OCI-M1 (cell line): ENCODE data around the gene GPRC5D.

Experiments
- DNase-seq: peaks from one replicate; lab custom pipeline; 2025; lab: John Stamatoyannopoulos, UW

GPRC5D gene

DNA sequence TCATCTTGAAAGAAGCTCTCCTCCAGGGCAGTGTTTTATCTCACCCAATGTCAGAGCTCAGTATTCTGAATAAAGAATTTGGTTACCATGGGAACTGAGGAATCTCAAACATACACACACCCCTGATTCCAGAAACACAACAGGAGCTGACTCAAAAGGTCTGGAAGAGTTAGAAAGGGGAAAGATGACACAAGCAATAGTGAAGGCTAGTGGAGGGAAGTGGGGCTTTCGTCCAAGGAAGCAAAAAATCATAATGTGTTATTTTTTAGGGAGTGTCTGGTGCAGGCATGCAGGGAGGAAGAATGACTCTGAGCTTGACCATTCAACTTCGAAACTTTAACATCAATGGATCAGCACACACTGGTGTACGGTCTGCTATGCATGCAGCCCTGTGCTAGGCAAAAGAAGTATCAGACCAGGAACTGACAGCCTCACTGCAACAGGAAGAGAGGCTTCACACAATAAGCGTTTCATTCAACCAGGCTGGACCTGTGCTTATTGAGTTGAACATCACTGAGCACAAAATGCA, 27.8 kb upstream of the GPRC5D start:
- DNase-seq = no peak

DNA sequence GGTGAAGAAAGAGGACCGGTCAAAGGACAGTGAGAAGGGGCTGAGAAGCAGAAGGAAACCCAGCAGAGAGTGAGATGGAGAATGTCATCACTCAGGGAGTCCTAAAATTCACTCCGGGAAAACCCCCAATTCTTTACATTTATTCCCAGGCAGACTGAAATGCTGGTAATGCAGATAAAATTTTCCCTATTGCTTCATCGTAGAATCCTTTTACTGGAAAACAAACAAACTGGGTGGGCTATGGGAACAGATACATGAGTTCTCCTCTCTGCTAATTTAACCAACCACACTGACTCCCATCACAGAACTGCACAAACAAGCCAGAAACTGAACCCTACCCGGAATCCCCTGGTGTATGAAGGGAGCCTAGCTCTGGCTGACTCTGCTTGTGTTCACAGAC, 27.2 kb upstream of the GPRC5D start:
- DNase-seq = no peak

DNA sequence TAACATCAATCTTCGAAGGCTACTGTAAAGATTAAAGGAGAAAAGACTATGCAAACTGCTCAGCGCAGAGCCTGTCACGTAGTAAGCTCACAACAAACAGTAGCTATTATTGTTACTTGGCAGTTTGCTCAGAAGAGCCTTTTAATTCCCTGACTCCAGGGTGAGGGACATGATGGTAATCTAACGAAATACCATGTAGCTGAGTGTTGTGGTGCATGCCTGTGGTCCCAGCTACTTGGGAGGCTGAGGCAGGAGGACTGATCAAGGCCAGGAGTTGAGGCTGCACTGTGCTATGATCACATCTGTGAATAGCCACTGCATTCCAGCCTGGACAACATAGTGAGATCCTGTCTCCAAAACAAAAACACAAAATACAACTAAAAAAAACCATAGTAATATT, 25.3 kb upstream of the GPRC5D start:
- DNase-seq = no peak

DNA sequence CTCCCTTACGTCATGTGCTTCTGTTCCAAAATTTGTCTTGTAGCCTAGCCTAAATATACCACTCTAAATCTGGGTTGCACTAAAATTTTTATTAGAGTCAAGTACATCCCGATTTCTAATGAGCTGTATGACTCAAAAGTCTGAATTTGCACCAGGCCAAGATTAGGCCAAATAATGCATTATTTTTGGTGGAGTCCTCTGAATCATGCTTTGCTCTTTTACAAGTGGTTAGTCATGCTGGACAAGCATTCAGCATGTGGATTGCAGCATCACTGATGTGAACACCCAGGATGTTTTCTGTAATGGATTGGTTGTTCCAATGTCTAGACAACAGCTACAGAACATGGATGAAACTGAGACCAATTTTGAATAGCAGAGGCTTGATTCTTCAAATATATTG, 24.4 kb upstream of the GPRC5D start:
- DNase-seq = no peak

DNA sequence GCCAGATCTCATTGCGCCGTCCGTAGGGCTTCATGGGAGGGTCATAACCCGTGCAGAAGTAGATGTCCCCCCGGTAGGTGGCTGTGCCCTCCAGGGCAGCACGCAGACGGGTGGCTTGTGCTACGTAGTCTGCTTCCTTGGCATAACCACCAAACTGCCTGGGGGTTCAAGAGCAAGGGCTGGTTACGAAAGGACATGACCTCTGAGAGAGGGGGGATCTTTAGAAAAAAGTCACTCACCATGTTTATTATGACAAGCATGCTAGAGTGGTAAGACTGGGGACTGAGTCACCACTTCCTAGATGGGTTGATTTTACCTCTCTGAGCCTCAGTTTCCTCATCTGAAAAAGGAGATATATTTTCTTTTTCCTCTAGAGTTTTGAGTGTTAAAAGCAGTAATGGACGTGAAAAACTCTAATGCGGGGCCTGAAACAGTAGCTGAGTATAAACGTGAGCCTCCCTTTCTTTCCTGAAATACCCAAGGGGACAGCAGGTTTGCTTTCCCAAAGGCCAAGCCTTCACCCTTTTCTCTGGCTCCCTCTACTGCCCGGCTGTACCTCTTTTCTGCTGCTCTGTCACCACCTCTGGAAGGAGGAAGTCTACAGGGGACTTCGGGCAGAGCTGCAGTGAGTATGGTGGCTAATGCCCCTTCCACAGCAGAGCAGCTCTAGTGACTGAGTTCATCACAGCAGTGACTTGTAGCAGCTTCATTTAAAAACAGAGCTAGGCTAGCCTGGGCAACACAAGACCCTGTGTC, 23.5 kb upstream of the GPRC5D start:
- DNase-seq = peak; percentile 70

DNA sequence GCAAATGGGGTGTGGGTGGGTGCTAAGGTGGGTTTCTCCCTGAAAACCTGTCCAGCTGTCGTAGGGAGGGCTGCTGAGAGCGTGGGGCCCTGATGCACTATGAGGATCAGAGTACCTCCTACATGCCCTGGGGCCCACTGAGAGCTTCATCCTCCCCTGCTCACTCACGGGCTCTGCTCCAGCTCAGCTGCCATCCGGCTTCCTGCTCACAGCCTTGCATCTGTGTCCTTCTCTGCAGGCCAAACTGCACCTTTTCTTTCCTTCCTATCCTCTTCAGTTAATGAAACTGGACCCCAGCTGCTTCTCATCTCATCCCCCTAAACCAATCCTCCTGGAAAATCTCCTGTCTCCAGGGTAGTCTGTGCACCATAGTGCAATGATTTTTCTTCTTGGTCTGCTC, 22.2 kb upstream of the GPRC5D start:
- no peak for DNase-seq

DNA sequence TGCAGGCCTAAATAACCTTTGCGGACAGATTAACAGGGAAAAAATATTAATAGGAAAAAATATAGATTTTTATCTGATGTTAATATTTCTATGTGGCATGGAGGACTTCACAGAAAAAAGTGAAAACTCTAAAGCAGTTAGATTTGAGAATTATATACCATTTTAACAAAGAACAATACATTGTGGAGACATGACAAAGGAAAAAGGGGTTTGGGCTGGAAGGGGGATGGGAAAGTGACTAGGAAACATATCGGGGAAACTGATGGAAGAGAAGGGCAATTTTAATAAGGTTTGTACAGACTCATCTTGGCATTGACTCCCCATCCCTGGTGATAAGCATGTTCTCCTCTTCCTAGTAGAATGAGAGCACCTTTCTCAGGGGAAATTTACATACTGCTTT, 21.0 kb upstream of the GPRC5D start:
- no peak for DNase-seq

DNA sequence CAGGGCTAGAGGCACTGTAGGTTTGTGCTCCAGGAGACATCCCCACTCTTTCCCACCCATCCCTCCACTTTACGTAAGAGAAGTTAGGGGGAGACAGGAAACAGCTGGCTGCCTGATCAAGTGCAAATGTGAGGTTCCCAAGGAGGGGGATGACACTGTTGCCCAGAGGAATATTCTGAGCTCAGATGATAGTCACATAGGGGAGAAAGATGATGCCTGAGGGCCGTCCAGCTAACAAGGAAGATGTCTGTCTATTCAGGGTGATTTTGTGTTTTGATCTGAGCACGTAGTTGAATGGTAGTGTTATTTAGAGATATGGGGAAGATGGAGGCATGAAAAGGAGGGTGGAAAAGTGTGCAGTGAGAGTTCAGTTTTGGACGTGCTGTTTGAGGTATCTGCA, 13.9 kb upstream of the GPRC5D start:
- DNase-seq = no peak

DNA sequence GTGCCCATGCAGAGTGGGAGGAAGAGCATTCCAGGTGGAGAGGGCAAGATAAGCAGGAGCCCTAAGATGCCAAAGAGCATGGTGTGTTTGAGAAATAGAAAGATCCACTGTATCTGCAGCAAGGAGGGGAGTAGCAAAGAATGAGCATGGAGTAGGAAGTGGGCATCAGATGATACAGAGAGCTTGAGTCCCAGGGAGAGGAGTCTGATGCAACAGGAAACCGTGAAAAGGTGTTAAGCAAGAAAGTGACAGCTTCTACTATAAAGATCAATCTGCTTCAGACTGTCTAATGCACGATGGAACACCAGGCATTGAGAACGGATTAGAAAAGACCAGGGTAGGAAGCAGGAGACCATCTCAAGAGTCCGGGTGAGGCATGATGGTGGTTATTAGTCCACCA, 12.3 kb upstream of the GPRC5D start:
- peak; percentile 13 for DNase-seq

DNA sequence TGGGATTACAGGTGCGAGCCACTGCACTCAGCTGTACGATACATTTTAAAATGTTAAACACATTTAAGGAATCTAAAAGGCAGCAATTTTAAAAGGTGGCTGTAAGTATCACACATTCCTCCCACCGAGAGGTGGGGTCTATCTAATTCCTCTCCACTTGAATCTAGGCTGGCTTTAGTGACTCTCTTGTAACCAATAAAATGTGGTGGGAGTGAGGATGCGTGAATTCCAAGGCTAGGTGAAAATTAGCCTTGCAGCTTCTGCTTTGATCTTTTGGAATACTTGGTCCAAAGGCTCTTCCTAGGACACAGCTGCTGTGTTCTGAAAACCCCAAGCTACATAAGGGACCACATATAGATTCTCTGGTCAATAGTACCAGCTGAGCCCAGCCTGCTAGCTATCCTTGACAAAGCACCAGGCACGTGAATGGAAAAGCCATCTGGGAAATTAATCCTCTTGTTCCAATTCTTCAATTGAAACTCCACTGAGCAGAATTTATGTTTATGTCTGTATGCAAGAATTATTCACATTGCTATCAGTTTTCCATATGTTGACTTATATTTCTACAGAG, 8.8 kb upstream of the GPRC5D start:
- no peak for DNase-seq

DNA sequence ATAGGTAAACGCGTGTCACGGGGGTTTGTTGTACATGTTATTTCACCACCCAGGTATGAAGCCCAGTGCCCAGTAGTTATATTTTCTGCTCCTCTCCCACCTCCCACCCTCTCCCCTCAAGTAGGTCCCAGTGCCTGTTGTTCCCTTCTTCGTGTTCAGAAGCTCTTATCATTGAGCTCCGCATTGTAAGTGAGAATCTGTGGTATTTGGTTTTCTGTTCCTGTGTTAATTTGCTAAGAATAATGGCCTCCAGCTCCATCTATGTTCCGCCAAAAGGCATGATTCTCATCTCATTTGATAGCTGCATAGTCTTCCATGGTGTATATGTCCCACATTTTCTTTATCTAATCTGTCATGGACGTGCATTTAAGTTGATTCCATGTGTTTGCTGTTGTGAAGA, 6.9 kb upstream of the GPRC5D start:
- DNase-seq = peak; percentile 79

DNA sequence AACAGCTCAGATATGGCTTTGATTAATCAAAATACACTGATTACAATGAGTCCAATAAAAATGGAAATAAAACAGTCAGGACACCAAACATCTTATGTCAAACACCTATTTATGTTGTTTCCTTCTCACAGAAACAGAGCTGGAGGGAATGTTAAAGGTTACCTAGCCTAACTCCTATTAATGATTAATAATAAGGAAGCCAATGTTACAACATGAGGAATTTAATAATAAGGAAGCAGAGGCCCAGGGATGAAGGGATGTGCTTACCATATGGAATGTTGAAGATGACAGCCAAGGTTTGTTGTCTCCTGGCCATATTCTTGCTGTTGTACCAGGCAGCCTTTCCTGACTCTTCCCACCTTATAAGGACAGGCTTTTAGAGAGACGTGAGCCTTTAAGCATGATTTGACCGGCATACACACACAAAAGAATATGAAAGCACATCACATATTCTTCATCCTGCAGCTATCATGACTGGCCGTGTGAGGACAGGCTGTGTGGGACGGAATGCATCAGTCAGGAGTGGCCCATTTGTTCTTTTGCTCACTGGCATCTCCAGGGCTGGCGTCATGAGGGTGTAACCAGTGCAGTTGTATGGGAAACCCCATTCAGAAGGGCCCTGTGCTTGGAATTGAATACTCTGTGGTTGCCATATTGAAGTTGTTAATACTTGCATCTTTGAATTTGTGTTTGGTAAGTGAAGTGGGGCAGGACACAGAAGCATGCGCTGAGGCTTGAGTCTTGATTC, 3.1 kb upstream of the GPRC5D start:
- DNase-seq = no peak

DNA sequence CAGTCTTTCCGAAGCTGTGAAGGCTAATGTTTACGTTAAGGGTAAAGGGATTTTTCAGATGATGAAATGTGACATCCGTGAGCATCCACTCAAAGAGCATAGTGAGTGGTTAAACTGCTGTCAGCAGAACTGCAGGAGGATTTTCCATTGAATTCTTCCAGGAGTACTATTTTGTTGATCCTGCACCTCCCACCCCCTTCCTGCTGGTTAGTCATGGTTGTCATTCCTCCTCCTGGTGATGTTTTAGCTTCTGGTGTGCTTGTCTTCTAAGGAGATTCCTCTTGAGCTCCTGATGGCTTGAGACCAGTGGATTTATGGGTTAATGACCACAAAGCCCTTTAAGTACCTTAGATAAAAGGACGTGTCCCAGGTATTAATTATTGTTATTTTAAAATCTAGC, 2.4 kb upstream of the GPRC5D start:
- no peak for DNase-seq

DNA sequence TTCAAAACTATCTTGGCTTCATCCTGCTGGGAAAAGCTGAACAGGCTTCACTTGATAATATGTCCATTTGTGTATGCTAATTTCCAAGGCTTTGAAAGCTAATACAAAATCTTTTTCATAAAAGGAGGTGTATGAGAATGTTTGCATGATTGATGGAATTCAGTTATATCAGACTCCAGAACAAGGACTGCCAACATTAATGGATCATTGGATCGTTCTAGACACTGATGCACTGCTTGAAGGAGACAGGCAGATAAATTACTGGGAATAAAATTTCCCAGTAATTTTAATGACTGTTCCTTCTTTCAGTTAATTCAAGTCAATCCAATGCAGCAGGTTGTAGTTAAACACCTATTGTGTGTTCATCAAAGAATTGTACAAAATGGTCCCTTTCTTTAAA, 466 bp downstream of the GPRC5D start:
- no peak for DNase-seq

DNA sequence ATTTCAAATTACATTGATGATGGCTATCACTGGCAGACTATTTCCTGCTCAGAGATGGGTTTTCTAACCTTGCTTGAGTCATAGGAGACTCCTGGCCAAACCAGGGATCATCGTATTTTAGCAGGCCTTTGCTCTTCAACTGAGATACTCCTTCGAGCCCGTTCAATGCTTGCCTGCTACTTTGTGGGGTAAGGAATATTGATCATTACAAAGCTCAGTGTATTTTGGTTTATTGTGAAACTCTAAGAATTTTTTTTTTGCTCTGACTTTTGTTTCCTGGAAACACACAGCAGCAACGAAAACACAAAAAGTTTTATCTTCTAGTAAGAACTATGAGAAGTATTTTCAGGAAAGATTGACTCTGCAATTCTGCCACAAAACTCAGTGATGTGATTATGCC, 4.1 kb downstream of the GPRC5D start:
- no peak for DNase-seq

DNA sequence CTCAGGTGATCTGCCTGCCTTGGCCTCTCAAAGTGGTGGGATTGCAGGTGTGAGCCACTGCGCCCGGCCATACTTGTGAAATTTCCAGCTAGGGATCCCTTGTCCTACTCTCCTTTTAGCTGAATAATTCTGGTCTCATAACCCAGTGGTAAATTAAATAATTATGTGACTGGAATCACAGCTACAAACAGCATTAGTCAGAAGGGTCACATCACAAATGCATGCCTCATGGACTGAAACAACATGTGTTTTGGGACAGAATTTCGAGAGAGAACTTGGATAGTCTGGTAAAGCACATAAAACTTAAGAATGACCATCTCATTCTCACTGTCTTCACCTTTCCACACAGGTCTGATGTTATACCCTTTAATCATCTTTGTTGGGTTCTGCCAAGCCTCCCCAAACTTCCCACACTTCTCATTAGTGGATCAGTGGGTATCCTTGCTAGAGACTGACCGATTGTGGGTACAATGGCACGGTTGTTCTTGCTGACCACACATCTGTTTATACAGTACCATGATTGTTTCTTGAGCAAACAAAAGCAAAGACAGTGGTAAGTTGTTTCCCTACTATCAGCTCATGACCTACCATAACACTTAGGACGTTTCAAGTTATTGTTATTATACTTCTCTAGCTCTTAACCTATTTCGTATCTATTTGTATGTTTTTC, 5.1 kb downstream of the GPRC5D start:
- no peak for DNase-seq

DNA sequence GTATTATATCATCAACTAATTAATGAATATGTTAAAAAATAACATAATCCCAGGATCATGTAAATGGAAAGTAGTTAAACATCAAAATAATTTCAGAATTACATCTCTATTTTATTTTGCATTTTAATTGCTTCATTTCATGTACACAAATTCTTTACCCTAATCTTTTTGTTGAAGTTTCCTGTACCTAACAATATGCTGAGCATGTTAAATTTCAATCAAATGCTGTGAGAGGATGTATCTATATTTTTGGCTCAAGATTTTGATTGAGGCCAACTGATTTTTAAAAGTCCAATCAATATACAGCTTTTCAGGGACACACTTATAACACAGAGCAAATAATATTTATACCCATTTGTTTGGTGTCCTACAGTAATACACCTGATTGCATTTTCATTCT, 6.4 kb downstream of the GPRC5D start:
- DNase-seq = no peak

DNA sequence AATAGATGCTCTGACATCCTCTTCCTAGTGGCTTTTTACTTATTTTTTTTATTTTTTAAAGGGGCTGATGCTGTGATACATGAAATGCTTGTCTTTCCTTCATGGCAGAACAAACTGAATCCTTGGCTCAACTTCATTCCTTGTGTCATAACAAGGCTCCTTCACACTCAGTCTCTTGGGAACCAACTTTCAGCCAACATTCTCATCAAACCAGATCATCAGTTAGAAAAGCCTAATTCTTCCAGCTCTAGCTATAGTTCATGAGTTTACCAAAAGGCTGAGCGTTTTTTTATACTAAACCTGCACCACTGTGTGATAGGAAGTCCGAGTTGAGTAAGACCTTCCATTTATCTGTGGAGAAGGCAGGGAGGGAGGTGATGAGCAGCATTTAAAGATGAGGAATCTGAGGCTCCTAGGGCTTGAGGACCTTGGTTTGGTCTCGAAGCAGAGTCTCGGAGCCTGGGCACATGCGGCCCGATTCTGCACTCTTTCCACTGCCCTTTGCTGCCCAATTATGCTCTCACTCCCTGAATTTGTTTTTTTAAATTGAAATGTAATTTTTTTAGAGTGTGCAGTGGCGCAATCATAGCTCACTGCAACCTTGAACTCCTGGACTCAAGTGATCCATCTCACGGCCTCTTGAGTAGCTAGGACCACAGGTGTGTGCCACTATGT, 8.2 kb downstream of the GPRC5D start:
- no peak for DNase-seq

DNA sequence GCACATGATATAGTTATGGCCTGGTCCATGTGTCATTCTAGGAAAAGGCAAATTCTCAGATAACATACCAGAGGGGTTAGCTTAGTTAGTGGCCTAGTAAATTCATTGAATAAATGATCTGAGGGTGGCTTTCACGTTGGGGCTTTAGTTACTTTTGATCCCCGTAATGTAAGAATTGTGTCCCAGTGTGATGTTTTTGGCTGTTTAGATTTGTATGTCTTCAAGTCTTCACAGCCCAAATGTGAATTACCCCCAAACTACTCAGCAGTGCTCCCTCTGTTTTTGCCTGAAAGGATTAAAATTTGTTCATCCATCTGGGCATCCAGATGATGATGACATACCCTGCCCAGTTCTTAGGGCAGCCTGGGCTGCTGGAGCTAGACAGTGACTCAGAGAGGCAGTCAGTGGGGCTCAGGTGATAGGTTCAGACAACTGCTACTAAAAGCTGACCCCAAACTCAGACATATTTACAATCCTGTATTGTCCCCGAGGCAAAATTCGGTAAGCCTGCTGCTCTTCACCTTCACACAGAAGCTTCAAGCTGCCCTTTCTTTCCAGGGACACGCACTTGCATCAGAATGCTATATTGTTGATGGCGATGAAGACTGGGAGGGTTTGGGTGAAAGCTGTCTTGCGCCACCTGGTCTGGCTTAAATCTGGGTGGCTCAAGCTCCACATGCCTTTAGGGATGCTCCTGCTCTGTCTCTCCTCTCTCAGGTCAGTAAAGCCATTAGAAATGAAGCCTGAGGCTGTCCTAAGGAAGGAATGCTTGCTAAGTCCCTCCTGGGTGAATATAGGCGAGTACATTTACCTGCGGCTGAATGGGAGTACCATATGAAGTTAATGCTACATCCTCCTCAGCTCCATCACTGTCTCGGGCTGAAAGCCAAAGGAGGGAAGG, 10.3 kb downstream of the GPRC5D start:
- no peak for DNase-seq

DNA sequence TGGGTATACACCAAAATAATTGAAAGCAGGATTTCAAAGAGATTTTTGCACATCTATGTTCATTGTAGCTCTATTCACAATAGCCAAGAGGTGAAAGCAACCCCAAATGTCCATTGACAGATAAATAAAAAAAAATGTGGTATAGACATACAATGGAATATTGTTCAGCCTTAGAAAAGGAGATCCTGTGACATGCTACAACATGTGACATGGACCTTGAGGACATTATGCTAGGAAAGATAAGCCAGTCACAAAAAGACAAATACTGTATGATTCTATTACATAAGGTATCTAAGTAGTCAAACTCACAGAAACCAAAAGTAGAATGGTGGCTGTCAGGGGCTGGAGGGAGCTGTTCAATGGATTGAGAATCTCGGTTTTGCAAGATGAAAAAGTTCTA, 12.1 kb downstream of the GPRC5D start:
- peak; percentile 13 for DNase-seq

DNA sequence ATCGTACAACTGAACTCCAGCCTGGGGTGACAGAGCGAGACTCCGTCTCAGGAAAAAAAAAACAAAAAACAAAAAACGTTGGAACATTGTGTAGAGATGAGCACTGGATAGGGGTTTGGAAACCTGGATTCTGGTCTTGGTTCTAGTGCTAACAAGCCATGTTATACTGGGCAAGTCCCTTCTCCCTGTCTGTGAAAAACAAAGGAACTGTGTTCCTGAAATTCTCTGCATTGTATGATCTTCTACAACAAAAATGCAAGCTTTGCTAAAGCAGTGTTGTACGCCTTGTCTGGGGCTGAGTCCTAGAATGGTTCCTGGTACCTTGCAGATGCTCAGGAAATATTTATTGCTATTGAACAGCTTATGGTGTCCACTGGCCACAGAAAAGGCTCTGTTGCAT, 13.4 kb downstream of the GPRC5D start:
- DNase-seq = no peak
